ENCODE data around the gene THYN1.
A peak's percentile ranks its signal among the peaks of the same experiment; 100 is the strongest.

Gene THYN1

DNA sequence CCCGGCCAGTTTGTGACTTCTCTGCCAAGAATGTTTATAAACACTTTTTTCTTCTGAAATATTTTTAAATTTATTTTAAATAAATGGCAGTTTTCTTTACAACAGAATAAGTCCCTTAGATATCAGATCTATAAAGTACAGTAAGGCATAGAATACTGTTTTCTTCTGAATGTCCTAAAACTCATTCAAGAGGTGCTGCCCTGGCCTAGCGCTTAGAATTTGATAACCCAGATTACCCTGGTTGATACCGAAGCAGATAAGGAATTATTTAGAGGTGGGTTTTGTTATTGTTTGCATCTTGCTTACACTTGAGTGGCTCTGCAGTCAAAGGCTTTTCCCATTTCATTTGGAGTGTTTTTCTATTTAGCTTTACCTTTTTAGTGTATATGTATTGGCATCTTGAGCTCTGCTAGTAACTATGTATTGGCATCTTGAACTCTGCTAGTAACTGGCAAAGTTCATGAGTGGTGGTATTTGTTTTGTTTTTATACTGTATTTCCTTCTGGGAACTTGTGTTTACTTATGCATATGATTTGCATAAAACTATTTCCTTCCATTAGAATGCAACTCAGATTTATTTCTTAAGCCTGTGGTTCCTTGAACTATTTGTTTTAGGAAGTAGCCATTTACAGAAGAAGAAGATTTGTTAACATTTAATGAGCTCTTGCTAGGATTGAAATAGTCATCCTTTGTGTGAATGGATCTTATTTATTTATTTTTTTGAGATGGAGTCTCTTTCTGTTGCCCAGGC lies 1.5 kb upstream of the THYN1 start:
- H3K4me1 ChIP-seq (ENCODE audit: low read length), result peaks cover 15% of the 10 kb centered on the region
- H2AFZ ChIP-seq (ENCODE audit: low read length), result no peak overlapping the region

DNA sequence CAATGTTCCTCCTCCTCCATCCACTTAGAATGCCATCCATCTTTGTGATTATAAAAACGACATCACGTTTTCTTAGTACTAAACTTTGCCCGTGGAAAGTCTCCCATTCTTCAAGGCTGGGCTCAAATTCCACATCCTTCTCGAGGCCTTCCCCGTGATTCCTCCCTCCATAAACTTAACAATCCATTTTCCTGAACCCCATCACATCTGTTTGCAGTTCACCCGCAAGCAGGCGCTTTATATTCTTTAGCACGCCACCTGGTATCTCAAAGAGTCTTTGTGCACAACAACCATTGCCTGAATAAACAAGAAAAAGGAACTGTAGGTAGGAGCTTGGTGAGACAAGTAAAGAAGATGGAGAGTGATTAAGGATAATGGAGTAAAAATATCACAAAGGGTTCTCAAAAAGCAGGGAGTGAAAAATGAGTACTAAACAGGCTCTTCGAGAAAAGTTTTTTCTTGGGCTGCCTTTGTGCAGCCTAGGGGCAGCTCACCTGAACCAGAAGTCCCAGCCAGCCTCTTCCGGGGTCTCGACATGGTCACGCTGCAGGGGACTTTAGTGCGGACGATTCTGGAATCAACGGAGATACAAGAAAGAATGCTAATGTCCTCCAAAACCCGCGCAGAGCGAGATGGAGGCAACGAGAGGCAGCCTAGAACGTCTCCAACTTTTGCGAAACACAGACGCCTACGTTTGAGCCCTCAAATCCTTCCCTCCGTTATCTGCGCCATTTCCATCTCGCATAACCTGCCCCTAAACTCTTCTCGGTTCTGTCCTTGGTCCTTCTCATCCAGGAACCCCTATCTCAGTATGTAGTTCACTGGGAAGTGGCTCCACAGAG lies 585 bp downstream of the THYN1 start:
- H3K4me2 ChIP-seq (ENCODE audit: low read depth, low read length), result peak overlapping the region; percentile 64
- no peak for DNase-seq
- peaks cover 18% of the 10 kb centered on the region; the same call in 1 of the 2 replicates for H3F3A ChIP-seq (ENCODE audit: insufficient read depth, low read length)
- H3K9me2 ChIP-seq (replicated peaks; ENCODE audit: insufficient read depth, low read length), result no peaks in the 10 kb centered on the region
- no peaks in the 10 kb centered on the region for H4K20me1 ChIP-seq (ENCODE audit: insufficient read depth, low read length)
- peak overlapping the region; percentile 90 for H3K4me3 ChIP-seq (ENCODE audit: low read length)
- H3K27ac ChIP-seq (ENCODE audit: low read length), result no peak overlapping the region
- peaks cover 28% of the 10 kb centered on the region for H3K4me1 ChIP-seq (ENCODE audit: low read length)
- TF ChIP-seq EZH2phosphoT487 (IDR thresholded peaks at IDR 0.05; ENCODE audit: low read length) (no peak), EZH2 (optimal IDR thresholded peaks at IDR 0.05; ENCODE audit: low read depth, low read length) (no peak)
- TF ChIP-seq, protein P1, sequence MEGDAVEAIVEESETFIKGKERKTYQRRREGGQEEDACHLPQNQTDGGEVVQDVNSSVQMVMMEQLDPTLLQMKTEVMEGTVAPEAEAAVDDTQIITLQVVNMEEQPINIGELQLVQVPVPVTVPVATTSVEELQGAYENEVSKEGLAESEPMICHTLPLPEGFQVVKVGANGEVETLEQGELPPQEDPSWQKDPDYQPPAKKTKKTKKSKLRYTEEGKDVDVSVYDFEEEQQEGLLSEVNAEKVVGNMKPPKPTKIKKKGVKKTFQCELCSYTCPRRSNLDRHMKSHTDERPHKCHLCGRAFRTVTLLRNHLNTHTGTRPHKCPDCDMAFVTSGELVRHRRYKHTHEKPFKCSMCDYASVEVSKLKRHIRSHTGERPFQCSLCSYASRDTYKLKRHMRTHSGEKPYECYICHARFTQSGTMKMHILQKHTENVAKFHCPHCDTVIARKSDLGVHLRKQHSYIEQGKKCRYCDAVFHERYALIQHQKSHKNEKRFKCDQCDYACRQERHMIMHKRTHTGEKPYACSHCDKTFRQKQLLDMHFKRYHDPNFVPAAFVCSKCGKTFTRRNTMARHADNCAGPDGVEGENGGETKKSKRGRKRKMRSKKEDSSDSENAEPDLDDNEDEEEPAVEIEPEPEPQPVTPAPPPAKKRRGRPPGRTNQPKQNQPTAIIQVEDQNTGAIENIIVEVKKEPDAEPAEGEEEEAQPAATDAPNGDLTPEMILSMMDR (IDR thresholded peaks at IDR 0.05; ENCODE audit: low read length), result no peak
- peak overlapping the region; percentile 61 for H3K9ac ChIP-seq (ENCODE audit: low read length)
- no peaks in the 10 kb centered on the region for H3K27me3 ChIP-seq (replicated peaks; ENCODE audit: insufficient read depth, low read length)
- peaks cover 40% of the 10 kb centered on the region for H3K79me2 ChIP-seq (ENCODE audit: low read length)
- peak overlapping the region; percentile 90 for H2AFZ ChIP-seq (ENCODE audit: low read length)
- H3K9me3 ChIP-seq (replicated peaks; ENCODE audit: insufficient read depth, low read length), result no peaks in the 10 kb centered on the region
- 0 out of 2 replicates have a peak, but pooled peaks cover 6% of the 10 kb centered on the region for H3K36me3 ChIP-seq (replicated peaks; ENCODE audit: insufficient read depth, low read length)

More for the DNA sequence above, 1.5 kb upstream of the THYN1 start:
- Histone ChIP-seq H3K9ac (ENCODE audit: low read length) (no peak overlapping the region; the same call in 1 of the 2 replicates), H3K4me2 (ENCODE audit: low read depth, low read length) (peak overlapping the region; percentile 73), H3K4me3 (ENCODE audit: low read length) (peak overlapping the region; percentile 90), H3K27ac (ENCODE audit: low read length) (no peak overlapping the region), H3K9me3 (replicated peaks; ENCODE audit: insufficient read depth, low read length) (no peaks in the 10 kb centered on the region), H3F3A (ENCODE audit: insufficient read depth, low read length) (no peaks in the 10 kb centered on the region), H3K9me2 (replicated peaks; ENCODE audit: insufficient read depth, low read length) (no peaks in the 10 kb centered on the region), H4K20me1 (ENCODE audit: insufficient read depth, low read length) (no peaks in the 10 kb centered on the region), H3K36me3 (replicated peaks; ENCODE audit: insufficient read depth, low read length) (0 out of 2 replicates have a peak, but pooled peaks cover 6% of the 10 kb centered on the region), H3K79me2 (ENCODE audit: low read length) (peaks cover 40% of the 10 kb centered on the region), H3K27me3 (replicated peaks; ENCODE audit: insufficient read depth, low read length) (no peaks in the 10 kb centered on the region)
- no peak for DNase-seq
- TF ChIP-seq, protein P1 (IDR thresholded peaks at IDR 0.05; ENCODE audit: low read length), result no peak
- no peak for TF ChIP-seq EZH2 (optimal IDR thresholded peaks at IDR 0.05; ENCODE audit: low read depth, low read length)
- TF ChIP-seq EZH2phosphoT487 (IDR thresholded peaks at IDR 0.05; ENCODE audit: low read length), result no peak

DNA sequence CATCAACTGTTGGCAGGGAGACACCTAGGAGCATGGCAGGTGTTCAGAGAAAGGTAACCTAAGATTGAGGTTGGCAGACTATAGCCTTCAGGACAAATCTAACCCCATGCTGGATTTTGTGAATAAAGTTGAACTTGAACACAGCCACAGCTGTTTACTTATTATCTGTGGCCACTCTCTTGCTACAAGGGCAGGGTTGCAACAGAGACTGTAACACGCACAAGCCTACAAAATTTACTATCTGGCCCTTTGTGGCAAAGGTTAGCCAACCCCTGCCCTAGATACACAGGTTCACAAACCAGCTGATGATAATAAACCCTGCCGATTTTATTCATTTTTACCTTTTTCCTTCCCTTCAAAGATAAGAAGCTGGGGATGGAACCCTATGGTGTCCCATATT lies 2.5 kb downstream of the THYN1 start:
- TF ChIP-seq, protein P1 (IDR thresholded peaks at IDR 0.05; ENCODE audit: low read length), result no peak
- no peak for TF ChIP-seq EZH2phosphoT487 (IDR thresholded peaks at IDR 0.05; ENCODE audit: low read length)
- no peak for TF ChIP-seq EZH2 (optimal IDR thresholded peaks at IDR 0.05; ENCODE audit: low read depth, low read length)
- Histone ChIP-seq H3K4me1 (ENCODE audit: low read length) (peaks cover 28% of the 10 kb centered on the region), H3K9me2 (replicated peaks; ENCODE audit: insufficient read depth, low read length) (no peaks in the 10 kb centered on the region), H3K9ac (ENCODE audit: low read length) (no peak overlapping the region), H3K36me3 (replicated peaks; ENCODE audit: insufficient read depth, low read length) (0 out of 2 replicates have a peak, but pooled peaks cover 6% of the 10 kb centered on the region), H3K27ac (ENCODE audit: low read length) (no peak overlapping the region), H3K4me3 (ENCODE audit: low read length) (no peak overlapping the region), H3K4me2 (ENCODE audit: low read depth, low read length) (no peak overlapping the region), H3K79me2 (ENCODE audit: low read length) (peaks cover 31% of the 10 kb centered on the region), H3K27me3 (replicated peaks; ENCODE audit: insufficient read depth, low read length) (no peaks in the 10 kb centered on the region), H3K9me3 (replicated peaks; ENCODE audit: insufficient read depth, low read length) (no peaks in the 10 kb centered on the region), H4K20me1 (ENCODE audit: insufficient read depth, low read length) (no peaks in the 10 kb centered on the region), H3F3A (ENCODE audit: insufficient read depth, low read length) (peaks cover 18% of the 10 kb centered on the region; the same call in 1 of the 2 replicates), H2AFZ (ENCODE audit: low read length) (no peak overlapping the region)
- DNase-seq, result no peak

Data from MM.1S (cell line).